Breast epithelium (tissue), 3 donors: ENCODE measurements around the gene MRPL47.

Experiments used
- CTCF ChIP-seq, 3 donors: fragments of 450-650 bp; IDR thresholded peaks; one replicate each; pipeline ENCODE4 v1.5.1; 2016 to 2017; ENCODE audit warnings: antibody characterized with exemption in 3 of 3, mild to moderate bottlenecking in 3 of 3, moderate library complexity in 3 of 3
- POLR2A ChIP-seq: fragments of 450-650 bp; IDR thresholded peaks from one replicate; pipeline ENCODE4 v1.6.1; 2016; ENCODE audit warnings: antibody characterized with exemption, mild to moderate bottlenecking, moderate library complexity

- TF ChIP-seq CTCF (IDR thresholded peaks at IDR 0.05) (no peak), POLR2A (no peak)
Observed at GRCh38 chr3:179606534-179607085, 2.2 kb upstream of the MRPL47 start.
